HepG2 (cell line): ENCODE measurements around the gene RABL2A.
"Not testable (repeated sequence)": the region's sequence is repeated elsewhere in the genome, so short reads cannot be mapped to it uniquely, and the experiment has no call there.

Experiments
- ASH2L ChIP-seq: fragments of 300-600, 200-600 bp; sonication (generic); IDR thresholded peaks from 2 replicates; pipeline ENCODE4 v1.7.0; 2017; ENCODE audit warnings: low read depth, mild to moderate bottlenecking, moderate library complexity, mixed read lengths, low read length; ENCODE audit not compliant: insufficient read length
- BRCA1 ChIP-seq: sonication (generic); formaldehyde crosslinking; IDR thresholded peaks from 2 replicates; pipeline ENCODE4 v1.4.0; 2020; ENCODE audit warnings: missing genetic modification reagents
- CEBPB ChIP-seq: IDR thresholded peaks from 2 replicates; pipeline ENCODE4 v1.6.1; 2011; ENCODE audit warnings: low read depth, low read length, improper control_type of control experiment, borderline replicate concordance
- CTCF ChIP-seq: sonication (generic); formaldehyde crosslinking; IDR thresholded peaks from 2 replicates; pipeline ENCODE4 v1.5.0; 2020; ENCODE audit warnings: mild to moderate bottlenecking, missing genetic modification reagents, moderate library complexity
- EEA1 ChIP-seq: sonication (generic); formaldehyde crosslinking; IDR thresholded peaks from 2 replicates; pipeline ENCODE4 v1.5.1; 2020; ENCODE audit warnings: mild to moderate bottlenecking, missing genetic modification reagents, borderline replicate concordance
- GABPA ChIP-seq, 2 experiments: IDR thresholded peaks; 2 replicates each; pipeline ENCODE4 v1.6.1; 2011 to 2016; ENCODE audit warnings: low read depth in 2 of 2, low read length in 1 of 2, missing biosample characterization in 1 of 2, missing genetic modification characterization in 1 of 2
- PATZ1 ChIP-seq: sonication (generic); formaldehyde crosslinking; IDR thresholded peaks from 2 replicates; pipeline ENCODE4 v1.4.0; 2020; ENCODE audit warnings: missing genetic modification reagents
- PBX2 ChIP-seq: IDR thresholded peaks from 2 replicates; pipeline ENCODE4 v1.6.1; 2016; ENCODE audit warnings: control low read depth
- POLR2A ChIP-seq, 2 experiments: IDR thresholded peaks; 2 replicates each; pipeline ENCODE4 v1.6.1; 2011; ENCODE audit warnings: low read depth in 2 of 2, low read length in 2 of 2, mild to moderate bottlenecking in 1 of 2, moderate library complexity in 1 of 2; ENCODE audit not compliant: insufficient read depth in 1 of 2
- ZNF18 ChIP-seq: sonication (generic); formaldehyde crosslinking; IDR thresholded peaks from 2 replicates; pipeline ENCODE4 v1.8.0; 2022; ENCODE audit warnings: mild to moderate bottlenecking, missing genetic modification reagents; ENCODE audit not compliant: insufficient replicate concordance

- not testable (repeated sequence) for TF ChIP-seq POLR2A (IDR thresholded peaks at IDR 0.05; ENCODE audit: insufficient read depth in 1 of 2, low read depth in 2 of 2, low read length in 2 of 2); GABPA (IDR thresholded peaks at IDR 0.05; ENCODE audit: low read depth, low read length); GABPA (CRISPR knock-in tag; IDR thresholded peaks at IDR 0.05; ENCODE audit: low read depth); CEBPB; BRCA1; ASH2L; EEA1; CTCF; ZNF18 (CRISPR knock-in tag); PBX2 (CRISPR knock-in tag); PATZ1 (CRISPR knock-in tag)
These were observed 42.6 kb upstream of the RABL2A start for GRCh38 chr2:113584311-113585092.
